COLO829 (cell line): Measurements from ENCODE around the gene THAP3.
"Not testable (repeated sequence)": the region's sequence is repeated elsewhere in the genome, so short reads cannot be mapped to it uniquely, and the experiment has no call there.

Experiments
- DNase-seq: peaks from one replicate; pipeline ENCODE4 v3.0.0; 2012; ENCODE audit warnings: low spot score

THAP3 gene

DNA sequence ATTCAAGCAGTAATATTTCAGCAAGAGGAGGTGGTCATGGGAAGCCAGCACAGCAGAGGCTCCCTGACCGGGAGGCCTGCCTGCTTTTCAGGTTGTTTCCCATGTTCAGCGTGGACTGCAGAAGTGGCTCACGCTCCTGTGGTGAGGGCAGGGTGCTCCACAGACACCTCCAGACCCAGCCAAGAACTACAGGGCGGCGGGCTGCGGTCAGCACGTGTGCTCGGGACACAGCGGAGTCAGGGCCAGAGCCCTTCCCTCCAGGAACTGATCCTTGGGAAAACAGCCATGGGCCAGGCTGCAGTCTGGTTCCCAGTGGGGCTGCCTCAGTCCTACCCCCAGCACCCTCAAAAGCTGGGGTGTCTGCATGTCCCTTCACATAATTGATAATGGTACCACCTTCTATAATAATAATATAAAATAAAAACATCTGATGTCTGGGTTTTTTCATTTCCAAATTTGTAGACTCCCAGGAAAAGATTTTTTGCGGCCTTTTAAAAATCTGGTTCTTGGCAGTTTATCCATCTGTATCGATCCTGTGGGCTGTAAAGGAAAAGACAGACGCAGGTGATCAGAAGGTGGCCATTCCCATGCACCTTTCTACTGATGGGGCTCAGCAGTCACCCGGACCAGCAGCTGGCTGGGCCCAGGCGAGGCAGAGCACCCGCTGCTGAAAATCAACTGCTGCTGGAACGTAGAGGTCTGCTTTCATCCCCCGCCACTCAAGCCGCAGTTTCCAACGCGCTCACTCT is 10.7 kb downstream of the THAP3 start:
- DNase-seq = no peak

GRCh38 chr1:6635910-6636760 is 11.5 kb downstream of the THAP3 start:
- no peak for DNase-seq

GRCh38 chr1:6636778-6637177 is 12.1 kb downstream of the THAP3 start:
- DNase-seq = not testable (repeated sequence)

GRCh38 chr1:6637770-6638169 is 13.1 kb downstream of the THAP3 start:
- DNase-seq = no peak

GRCh38 chr1:6638226-6638625 is 13.6 kb downstream of the THAP3 start:
- DNase-seq = no peak

GRCh38 chr1:6640867-6641266 is 16.2 kb downstream of the THAP3 start:
- DNase-seq = not testable (repeated sequence)

GRCh38 chr1:6645018-6645417 is 20.4 kb downstream of the THAP3 start:
- no peak for DNase-seq

DNA sequence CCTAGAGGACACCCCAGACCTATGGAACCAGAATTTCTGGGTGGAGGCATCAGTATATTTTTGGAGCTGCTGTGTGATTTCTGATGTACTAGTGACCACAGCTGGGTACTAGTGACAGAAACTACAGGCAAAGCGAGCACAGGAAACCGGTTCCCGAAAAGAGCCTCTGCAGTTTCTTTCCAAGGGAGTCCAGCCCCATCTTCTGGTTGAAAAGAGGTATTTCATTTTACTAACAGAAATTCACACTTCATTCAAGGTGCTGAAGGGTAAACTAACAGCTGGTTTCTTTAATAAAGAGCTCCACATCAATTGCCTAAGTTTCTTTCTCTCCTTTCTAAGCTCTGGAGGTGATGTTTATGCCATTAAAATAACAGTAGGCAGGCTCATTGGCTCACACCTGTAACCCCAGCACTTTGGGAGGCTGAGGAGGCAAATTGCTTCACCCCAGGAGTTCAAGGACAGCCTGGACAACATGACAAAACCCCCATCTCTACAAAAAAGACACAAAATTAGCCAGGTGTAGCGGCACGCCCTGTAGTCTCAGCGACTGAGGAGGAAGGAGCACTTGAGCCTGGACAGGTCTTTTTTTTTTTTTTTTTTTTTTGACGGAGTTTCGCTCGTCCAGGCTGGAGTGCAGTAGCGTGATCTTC is 22.0 kb downstream of the THAP3 start:
- peak; percentile 50 for DNase-seq

DNA sequence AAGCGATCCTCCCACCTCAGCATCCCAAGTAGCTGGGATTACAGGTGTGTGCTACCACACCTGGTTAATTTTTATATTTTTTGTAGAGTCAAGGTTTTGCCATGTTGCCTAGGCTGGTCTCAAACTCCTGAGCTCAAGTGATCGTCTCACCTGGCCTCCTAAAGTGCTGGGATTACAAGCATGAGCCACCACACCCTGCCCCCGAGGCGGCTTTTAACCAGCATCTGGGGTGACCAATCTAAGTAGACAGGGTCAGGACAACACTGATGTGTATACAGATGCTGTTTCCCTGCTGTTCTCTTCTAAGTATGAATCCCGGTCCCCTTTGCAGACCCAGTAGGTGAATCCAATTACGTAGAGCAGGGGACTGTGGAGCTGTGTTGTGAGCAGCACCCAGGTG is 23.9 kb downstream of the THAP3 start:
- no peak for DNase-seq

- DNase-seq = no peak
Measured at GRCh38 chr1:6651909-6652308, 27.2 kb downstream of the THAP3 start.

- no peak for DNase-seq
Measured at GRCh38 chr1:6652986-6653385, 28.3 kb downstream of the THAP3 start.

DNA sequence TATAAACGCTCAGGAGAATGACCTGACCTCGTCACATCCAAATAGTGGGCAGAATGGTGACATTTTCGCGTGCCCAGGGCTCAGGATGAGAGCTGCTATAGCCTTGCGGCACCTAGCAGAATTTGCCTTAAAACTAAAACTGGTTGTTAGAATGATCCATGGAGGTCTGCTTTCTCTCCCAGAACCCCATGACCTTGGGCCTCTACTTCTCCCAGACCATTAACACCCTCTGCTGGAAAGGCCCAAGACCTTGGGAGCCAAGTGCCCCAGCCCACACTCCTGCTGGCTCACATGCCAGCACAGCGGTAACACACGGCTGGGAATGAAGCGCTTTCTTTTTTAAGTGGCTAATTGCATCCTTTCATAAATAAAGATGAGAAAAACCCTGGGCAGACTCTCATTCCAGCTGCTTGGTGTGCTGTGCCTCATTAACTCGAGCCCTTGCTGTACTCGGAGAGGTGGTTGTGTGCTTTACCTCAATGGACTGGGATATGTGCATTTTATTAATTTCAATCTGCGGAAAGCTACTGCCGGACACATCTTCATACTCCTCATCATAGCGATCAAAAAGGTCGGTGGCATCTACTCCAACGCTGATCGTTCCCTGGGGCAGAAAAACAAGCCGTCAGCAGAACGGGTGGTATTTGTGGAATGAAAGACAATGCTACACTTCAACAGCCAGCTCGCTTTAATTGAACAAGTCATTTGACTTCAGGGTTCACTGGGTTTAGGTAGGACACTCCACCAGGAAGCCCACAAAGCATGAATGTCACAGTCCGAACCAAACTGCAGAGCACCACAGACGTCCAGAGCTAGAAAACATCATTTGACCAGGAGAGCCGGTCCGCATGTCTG is 29.0 kb downstream of the THAP3 start:
- no peak for DNase-seq

- DNase-seq = no peak
Measured at GRCh38 chr1:6657138-6657537, 32.5 kb downstream of the THAP3 start.

- no peak for DNase-seq
Measured at GRCh38 chr1:6658359-6659060, 33.8 kb downstream of the THAP3 start.

DNA sequence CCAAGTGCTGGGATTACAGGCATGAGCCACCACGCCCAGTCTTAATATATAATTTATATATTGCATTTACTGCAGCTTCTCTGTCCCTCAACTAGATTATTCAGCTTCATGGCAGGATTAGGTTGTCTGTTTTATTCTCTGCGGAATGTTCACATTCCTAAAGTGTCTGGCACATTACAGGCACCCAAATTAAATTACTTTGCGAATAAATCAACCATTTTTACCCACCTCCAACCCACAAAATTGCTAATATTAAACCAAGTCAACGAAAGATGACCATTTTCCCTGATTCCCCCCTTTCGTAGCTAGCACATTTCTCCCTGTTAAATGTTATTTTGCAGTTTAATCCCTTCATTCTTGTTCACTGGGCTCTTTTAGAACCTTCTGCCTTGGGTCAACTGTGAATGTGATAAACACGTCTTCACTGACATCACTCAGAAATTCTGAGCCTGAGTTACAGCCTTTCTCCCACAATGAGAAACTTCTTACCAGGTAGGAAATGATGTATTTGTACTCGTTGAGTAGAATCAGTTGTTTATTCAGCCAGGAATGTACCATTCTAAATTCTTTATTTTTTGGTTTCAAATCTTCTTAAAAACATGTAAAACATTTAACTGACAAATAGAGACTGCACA is 35.9 kb downstream of the THAP3 start:
- no peak for DNase-seq

DNA sequence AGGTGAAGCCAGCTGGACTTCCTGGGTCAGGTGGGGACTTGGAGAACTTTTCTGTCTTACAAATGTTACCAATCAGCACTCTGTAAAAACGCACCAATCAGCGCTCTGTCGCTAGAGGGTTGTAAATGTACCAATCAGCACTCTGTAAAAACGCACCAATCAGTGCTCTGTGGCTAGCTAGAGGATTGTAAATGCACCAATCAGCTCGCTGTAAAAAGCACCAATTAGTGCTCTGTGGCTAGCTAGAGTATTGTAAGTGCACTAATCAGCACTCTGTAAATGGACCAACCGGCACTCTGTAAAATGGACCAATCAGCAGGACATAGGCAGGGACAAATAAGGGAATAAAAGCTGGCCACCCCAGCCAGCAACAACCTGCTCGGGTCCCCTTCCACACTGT is 37.8 kb downstream of the THAP3 start:
- DNase-seq = not testable (repeated sequence)

DNA sequence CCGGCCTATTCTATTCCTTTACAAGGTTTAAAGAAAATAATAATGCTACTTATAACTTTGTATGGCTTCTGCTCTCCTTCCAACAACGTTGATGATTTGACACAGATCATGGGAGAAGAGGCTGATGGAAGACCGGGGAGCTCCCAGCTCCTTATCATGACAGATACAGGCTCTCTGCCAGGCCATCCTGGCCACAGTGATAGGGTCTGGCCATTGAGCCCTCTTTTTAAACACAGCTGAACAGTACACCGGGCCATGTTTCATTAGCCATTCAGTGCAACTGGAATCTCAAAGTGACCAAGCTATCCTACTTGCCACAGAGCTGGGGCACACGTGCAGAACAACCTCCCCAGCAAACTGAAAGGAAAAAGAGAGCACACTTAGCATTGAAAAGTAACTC is 42.0 kb downstream of the THAP3 start:
- DNase-seq = no peak

DNA sequence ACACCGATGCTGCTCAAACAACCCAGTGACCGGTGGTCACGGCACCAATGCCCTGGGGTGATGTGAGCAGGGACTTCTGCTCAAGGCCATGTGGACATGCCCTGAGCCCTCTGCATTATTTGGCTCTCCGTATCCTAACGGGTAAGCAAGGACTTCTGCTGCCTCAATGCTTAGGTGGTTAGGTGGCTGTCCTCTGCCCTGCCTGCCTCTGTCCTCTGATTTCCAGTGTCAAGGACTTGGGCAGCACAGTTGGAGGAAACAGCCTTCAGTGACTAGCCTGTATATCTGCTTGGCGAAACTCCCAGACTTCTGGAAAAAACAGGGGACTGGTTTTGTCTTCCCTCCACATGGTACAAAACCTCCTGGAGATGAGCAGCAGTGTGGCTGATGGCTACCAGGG is 42.5 kb downstream of the THAP3 start:
- no peak for DNase-seq

- no peak for DNase-seq
Measured at GRCh38 chr1:6668503-6668902, 43.8 kb downstream of the THAP3 start.

DNA sequence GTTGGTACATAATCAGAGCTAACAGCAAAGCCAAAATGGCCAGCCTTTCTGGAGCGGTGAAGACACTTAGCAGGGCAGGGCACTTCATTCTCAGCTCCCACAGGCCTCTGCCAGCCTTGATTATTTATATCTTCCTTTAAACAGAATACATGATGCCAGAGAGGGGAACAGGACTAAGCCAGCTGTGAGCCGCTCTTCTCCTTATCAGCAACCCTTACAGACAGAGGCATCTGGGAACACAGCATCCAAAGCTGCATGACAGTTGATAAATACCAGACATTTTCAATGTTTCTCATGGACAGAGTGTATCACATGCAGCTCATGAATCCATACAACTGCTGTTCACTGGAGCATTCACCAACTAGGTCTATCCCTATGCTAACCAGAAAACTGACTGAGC is 47.9 kb downstream of the THAP3 start:
- DNase-seq = no peak
